HUES48 (cell line): ENCODE data around the gene MMP10.
"Not testable (repeated sequence)": the region's sequence is repeated elsewhere in the genome, so short reads cannot be mapped to it uniquely, and the experiment has no call there.

Experiments
- H3K27ac ChIP-seq: one replicate; pipeline ENCODE4 v1.7.0; 2013; ENCODE audit warnings: low read depth, low read length, inconsistent platforms
- H3K27me3 ChIP-seq: 2 replicates; pipeline ENCODE4 v1.6.1; 2013; ENCODE audit warnings: mild to moderate bottlenecking, low read length; ENCODE audit not compliant: control insufficient read depth, insufficient read depth
- H3K36me3 ChIP-seq: 2 replicates; pipeline ENCODE4 v1.6.1; 2013; ENCODE audit warnings: low read length; ENCODE audit not compliant: control insufficient read depth, insufficient read depth
- H3K4me1 ChIP-seq: 2 replicates; pipeline ENCODE4 v1.6.1; 2013; ENCODE audit warnings: mild to moderate bottlenecking, low read length; ENCODE audit not compliant: control insufficient read depth, insufficient read depth
- H3K4me3 ChIP-seq: 2 replicates; pipeline ENCODE4 v1.5.1; 2013; ENCODE audit warnings: mild to moderate bottlenecking, low read depth, low read length
- H3K9ac ChIP-seq: 2 replicates; pipeline ENCODE4 v1.6.1; 2013; ENCODE audit warnings: mild to moderate bottlenecking, low read depth, low read length, moderate library complexity
- H3K9me3 ChIP-seq: 2 replicates; pipeline ENCODE4 v1.6.1; 2013; ENCODE audit warnings: low read length; ENCODE audit not compliant: control insufficient read depth, insufficient read depth

The MMP10 gene

DNA sequence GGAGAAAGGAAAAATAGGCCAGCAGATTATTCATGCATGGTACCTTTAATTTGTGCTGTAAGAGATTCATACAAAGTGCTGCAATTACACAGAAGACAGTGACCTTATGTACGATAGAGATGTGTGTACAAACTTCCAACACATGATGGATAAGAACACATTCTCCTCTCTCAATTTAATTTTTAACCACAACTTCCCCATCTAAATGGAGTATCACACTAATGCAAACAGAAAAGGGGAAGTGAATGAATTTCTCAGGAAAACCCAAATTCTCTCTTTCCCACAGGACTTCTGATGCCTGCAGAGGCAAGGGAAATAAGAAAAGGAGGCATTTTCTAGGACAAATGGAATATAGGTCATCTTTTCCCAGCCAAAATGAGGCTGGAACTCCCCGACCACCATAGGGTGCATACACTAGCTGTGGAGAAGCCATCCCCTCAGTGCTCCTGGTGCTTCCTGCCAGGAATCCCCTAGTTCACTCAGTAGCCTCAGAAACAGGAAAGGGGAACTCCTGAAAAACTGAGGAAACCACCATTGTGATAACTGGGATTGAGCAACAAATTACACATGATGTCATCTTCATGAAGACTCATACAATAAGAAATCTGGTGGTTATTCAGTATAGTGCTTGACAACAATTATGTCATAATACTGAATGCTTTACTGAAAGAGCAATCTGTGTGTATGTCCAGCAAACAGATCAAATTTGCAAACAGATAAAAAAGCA is 22.4 kb downstream of the MMP10 start:
- Histone ChIP-seq H3K27me3 (no peaks in the 10 kb centered on the region), H3K4me3 (no peak overlapping the region), H3K9ac (no peak overlapping the region), H3K36me3 (no peaks in the 10 kb centered on the region), H3K9me3 (no peaks in the 10 kb centered on the region), H3K27ac (no peak overlapping the region), H3K4me1 (peaks cover 12% of the 10 kb centered on the region)

DNA sequence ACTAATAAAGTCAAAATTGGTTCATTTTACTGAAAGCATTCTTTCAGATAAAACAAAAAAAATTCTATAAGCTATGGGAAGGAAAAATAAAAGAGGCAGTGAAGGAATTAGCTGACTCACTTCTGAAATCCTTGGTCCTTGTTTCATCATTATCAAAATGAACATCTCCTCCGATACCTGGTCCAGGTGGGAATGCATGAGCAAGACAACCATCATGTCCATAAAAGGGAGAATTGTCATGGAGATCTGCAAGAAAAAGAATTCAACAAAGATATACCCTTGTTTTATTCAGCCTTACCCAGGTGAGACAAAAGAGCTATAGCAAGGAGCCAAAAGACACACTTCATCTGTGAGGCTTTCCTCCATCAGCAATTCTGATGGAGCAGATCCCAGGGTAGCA is 27.2 kb downstream of the MMP10 start:
- Histone ChIP-seq H3K27ac (no peak overlapping the region), H3K36me3 (no peaks in the 10 kb centered on the region), H3K9ac (no peak overlapping the region), H3K9me3 (no peaks in the 10 kb centered on the region), H3K4me3 (no peak overlapping the region), H3K4me1 (peaks cover 17% of the 10 kb centered on the region), H3K27me3 (no peaks in the 10 kb centered on the region)

DNA sequence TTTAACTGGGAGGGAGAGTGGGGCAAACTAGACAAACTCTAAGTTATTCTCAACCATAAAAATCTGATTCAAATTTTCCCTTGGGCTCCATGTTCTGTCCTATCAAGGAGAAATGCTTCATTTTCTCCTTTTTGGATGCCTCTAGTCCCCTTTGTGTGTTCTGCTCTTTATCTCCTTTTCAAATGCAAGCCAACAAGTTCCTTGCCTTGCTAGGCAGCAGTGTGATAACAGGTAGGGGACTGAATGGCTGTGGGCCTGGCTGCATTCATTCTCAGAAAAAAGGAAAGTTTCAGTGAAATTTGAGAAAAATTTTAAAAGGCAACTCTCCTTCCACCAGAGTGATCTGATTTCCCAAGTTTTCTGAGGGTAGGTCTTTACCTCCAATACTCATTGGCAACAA is 28.8 kb downstream of the MMP10 start:
- Histone ChIP-seq H3K4me1 (peaks cover 17% of the 10 kb centered on the region), H3K9ac (no peak overlapping the region), H3K36me3 (no peaks in the 10 kb centered on the region), H3K4me3 (no peak overlapping the region), H3K27me3 (no peaks in the 10 kb centered on the region), H3K9me3 (no peaks in the 10 kb centered on the region), H3K27ac (no peak overlapping the region)

DNA sequence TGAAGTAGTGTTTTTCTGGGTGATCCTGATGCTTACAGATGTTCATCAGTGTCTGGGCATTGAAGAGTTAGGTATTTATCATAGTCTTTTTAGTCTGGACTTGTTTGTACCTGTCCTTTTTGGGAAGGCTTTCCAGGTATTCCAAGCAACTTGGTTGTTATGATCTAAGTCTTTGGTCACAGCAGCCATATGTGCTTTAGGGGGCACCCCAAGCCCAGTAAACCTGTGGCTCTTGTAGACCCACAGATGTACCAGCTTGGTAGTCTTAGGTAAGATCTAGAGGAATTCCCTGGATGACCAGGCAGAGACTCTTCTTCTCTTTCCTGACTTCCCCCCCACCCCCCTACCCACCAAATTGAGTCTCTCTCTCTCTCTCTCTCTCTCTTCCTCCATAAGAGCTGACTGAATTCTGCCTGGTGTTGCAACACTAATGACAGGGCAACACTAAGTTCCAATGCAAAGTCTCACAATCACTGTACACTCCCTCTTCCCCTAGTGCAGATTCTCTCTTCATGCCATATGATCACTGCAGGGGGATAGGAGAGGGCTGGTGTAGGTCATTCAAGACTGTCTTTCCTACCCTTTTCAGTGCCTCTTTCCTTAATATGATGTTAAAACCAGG is 31.2 kb downstream of the MMP10 start:
- Histone ChIP-seq H3K4me3 (no peak overlapping the region), H3K9ac (no peak overlapping the region), H3K27ac (no peak overlapping the region), H3K4me1 (peaks cover 17% of the 10 kb centered on the region), H3K9me3 (no peaks in the 10 kb centered on the region), H3K36me3 (no peaks in the 10 kb centered on the region), H3K27me3 (no peaks in the 10 kb centered on the region)

DNA sequence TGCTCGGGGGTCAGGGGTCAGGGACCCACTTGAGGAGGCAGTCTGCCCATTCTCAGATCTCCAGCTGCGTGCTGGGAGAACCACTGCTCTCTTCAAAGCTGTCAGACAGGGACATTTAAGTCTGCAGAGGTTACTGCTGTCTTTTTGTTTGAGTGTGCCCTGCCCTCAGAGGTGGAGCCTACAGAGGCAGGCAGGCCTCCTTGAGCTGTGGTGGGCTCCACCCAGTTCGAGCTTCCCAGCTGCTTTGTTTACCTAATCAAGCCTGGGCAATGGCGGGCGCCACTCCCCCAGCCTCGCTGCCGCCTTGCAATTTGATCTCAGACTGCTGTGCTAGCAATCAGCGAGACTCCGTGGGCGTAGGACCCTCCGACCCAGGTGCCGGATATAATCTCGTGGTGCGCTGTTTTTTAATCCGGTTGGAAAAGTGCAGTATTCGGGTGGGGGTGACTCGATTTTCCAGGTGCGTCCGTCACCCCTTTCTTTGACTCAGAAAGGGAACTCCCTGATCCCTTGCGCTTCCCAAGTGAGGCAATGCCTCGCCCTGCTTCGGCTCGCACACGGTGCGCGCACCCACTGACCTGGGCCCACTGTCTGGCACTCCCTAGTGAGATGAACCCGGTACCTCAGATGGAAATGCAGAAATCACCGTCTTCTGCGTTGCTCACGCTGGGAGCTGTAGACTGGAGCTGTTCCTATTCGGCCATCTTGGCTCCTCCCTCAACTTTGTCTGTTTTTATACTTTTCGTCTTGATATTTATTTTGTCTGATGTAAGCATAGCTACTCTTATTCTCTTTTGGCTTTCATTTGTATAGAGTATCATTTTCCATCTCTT is 33.5 kb downstream of the MMP10 start:
- peak overlapping the region; percentile 55; the same call in 1 of the 2 replicates for H3K4me3 ChIP-seq
- H3K4me1 ChIP-seq, H3K36me3 ChIP-seq, H3K9me3 ChIP-seq, H3K27ac ChIP-seq, H3K27me3 ChIP-seq: not testable (repeated sequence)
- H3K9ac ChIP-seq, result peak overlapping the region; percentile 51; the same call in 1 of the 2 replicates

DNA sequence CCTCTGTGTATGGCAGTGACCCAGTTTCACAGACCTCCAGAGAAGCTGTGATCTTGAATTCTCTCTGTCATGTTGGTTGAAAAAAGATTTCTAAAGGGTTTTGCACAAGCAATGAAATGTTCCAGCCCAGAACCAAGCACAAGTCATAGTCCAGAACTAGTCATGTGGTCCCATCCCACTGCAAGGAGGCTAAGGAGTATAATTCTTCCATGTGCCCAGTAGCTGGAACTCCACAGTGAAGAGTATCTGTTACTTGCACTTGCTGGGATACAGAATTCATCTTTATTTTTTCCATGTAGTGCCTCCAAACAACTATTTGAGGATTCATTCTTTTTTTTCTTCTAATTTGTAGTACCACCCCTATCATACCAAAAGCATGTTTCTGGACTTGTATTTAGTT is 45.8 kb downstream of the MMP10 start:
- no peaks in the 10 kb centered on the region for H3K9me3 ChIP-seq
- H3K27me3 ChIP-seq, result no peaks in the 10 kb centered on the region
- peaks cover 6% of the 10 kb centered on the region; the same call in 1 of the 2 replicates for H3K4me1 ChIP-seq
- H3K4me3 ChIP-seq, result no peak overlapping the region
- no peaks in the 10 kb centered on the region for H3K36me3 ChIP-seq
- H3K9ac ChIP-seq, result no peak overlapping the region
- no peak overlapping the region for H3K27ac ChIP-seq

DNA sequence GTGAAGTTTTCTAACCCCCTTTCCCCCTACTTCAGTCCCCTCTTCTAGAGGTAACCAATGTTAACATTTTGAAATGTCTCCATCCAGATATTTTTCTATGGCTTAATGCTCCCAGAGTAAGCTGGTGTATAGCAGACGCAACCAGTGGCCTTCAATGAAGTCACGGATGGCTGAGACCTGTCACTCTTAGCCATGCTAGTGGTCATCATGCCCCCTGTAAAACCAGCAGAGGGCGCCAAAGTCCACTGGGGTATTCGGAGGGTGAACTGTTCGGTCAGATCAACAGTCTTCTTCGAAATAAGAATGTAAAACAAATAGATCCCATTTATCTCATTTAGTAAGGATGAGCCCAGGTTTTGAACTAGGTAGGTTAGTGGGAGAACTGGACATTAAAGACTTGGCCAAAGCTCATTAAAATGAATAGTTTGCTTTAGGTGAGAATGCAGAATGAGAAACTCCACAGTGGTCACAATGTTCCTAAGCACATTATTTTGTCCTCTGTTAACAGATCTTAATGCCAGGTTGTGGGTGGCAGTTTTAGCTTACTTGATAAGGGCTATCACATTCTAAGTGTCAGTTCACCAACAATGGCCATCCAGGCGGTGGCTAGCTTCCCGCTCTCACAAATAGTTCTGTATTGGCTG is 47.1 kb downstream of the MMP10 start:
- H3K9me3 ChIP-seq, result no peaks in the 10 kb centered on the region
- H3K4me1 ChIP-seq, result peaks cover 6% of the 10 kb centered on the region; the same call in 1 of the 2 replicates
- H3K9ac ChIP-seq, result no peak overlapping the region
- no peaks in the 10 kb centered on the region for H3K27me3 ChIP-seq
- no peak overlapping the region for H3K27ac ChIP-seq
- H3K4me3 ChIP-seq, result no peak overlapping the region
- H3K36me3 ChIP-seq, result no peaks in the 10 kb centered on the region

DNA sequence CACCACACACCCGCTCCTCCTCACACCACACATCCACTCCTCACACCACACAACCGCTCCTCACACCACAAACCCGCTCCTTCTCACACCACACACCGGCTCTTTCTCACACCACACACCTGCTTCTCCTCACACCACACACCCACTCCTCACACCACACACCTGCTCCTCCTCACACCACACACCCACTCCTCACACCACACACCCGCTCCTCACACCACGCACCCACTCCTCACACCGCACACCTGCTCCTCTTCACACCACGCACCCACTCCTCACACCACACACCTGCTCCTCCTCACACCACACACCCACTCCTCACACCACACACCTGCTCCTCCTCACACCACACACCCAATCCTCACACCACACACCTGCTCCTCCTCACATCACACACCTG is 49.5 kb downstream of the MMP10 start:
- H3K36me3 ChIP-seq, H3K9ac ChIP-seq, H3K27me3 ChIP-seq, H3K4me3 ChIP-seq, H3K4me1 ChIP-seq, H3K27ac ChIP-seq, H3K9me3 ChIP-seq: not testable (repeated sequence)

DNA sequence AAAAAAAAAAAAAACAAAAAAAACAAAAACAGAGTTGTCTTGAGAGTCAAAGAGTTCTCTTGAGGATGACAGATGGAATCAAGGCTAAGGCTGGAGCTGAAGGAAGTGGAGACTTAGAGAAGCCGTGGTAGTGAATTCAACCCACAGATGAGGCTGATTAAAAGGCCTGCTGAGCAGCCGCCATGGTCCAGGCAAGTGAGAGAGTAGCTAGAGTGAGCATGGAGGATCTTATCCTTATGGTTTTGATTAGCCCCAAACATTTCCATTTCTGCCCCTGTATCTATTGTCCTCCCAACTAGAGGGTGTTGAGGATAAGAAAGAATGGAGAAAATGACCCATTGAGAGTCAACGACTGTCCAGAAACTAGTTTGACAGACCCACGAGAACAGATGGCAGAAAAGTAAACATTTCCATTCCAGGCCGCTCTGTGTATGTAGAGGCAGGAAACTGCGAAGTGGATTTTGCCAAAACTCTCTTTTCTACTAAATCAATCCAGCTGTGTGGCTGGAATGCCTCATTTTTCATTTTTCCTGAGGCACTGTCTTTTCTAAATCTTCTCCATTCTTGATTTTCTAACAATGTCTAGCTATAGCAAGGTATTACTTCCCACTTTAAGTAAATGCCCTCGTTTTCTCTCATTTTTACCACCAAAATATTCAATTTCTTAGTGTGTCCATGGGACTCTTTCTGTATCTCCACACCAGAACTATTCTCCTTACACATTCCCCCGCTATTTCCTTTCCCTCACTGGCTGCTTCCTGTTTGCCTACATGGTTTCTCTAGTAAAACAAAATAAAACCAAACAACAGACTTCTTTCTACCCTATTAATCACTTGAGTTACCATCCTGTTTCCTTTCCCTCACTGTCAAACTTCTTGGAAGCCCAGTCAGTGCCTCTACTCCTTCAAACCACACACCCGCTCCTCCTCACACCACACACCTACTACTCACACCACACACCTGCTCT is 50.3 kb downstream of the MMP10 start:
- Histone ChIP-seq H3K27me3 (no peaks in the 10 kb centered on the region), H3K36me3 (no peaks in the 10 kb centered on the region), H3K9ac (no peak overlapping the region), H3K4me3 (no peak overlapping the region), H3K9me3 (no peaks in the 10 kb centered on the region), H3K27ac (no peak overlapping the region), H3K4me1 (peaks cover 6% of the 10 kb centered on the region; the same call in 1 of the 2 replicates)

DNA sequence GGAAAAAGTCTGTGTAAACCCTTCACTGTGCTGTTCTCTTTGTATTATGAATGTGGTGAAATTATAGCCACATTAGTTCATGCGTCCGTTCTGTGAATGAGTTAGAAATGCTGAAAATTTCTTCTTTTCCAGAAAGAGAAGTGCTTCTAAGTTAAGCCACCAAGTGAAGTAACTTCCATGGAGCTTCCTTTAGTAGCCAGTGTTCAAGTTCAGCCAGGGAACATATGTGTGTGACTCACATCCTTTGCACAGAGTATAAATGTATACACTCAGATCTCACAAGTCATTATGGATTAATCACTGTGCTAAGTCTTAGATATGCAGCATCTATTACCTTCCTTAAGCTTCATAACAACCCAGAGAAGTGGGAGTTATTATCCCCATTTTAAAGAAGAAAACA is 52.5 kb downstream of the MMP10 start:
- no peaks in the 10 kb centered on the region for H3K27me3 ChIP-seq
- H3K9me3 ChIP-seq, result no peaks in the 10 kb centered on the region
- H3K36me3 ChIP-seq, result no peaks in the 10 kb centered on the region
- H3K4me1 ChIP-seq, result no peaks in the 10 kb centered on the region
- H3K4me3 ChIP-seq, result no peak overlapping the region
- H3K27ac ChIP-seq, result no peak overlapping the region
- no peak overlapping the region for H3K9ac ChIP-seq
